ENCODE measurements around the gene KREMEN2. TPM values are rescaled to one million over a fixed set of nuclear protein-coding genes. Genes with fewer than 3 reads are reported as not detected.
A peak's percentile ranks its signal among the peaks of the same experiment; 100 is the strongest.

Gene KREMEN2
- total and polyA plus RNA-seq, 2 of the 13 experiments (the other 11 are each of a cell fraction or from before 2014, with no cell fraction given) = 0.48 to 1.2 TPM

- TF ChIP-seq ZNF746 (CRISPR knock-in tag; IDR thresholded peaks at IDR 0.05) = peak; percentile 39; the same call in 1 of the 2 replicates
- no peak for TF ChIP-seq ZNF674 (CRISPR knock-in tag; IDR thresholded peaks at IDR 0.05; ENCODE audit: low read depth)
- no peak for TF ChIP-seq TCF12 (IDR thresholded peaks at IDR 0.05)
- no peak for TF ChIP-seq TCF12 (CRISPR knock-in tag; IDR thresholded peaks at IDR 0.05)
- TF ChIP-seq ZMYM2 (CRISPR knock-in tag; IDR thresholded peaks at IDR 0.05) = 0 out of 2 replicates have a peak, but pooled peaks have one; percentile 3
- TF ChIP-seq ZNF780A (CRISPR knock-in tag; IDR thresholded peaks at IDR 0.05) = no peak
- no peak for TF ChIP-seq FIP1L1 (IDR thresholded peaks at IDR 0.05; ENCODE audit: borderline replicate concordance, insufficient read depth, low read depth, low read length)
- peak; percentile 41; the same call in 1 of the 2 replicates for TF ChIP-seq NR2F6 (IDR thresholded peaks at IDR 0.05)
- peak; percentile 29; the same call in 1 of the 2 replicates for TF ChIP-seq NR2F6 (CRISPR knock-in tag; IDR thresholded peaks at IDR 0.05)
- TF ChIP-seq RCOR2 (CRISPR knock-in tag; IDR thresholded peaks at IDR 0.05) = no peak
- no peak for TF ChIP-seq NR3C1 (CRISPR knock-in tag; IDR thresholded peaks at IDR 0.05)
- no peak for TF ChIP-seq ZNF740 (CRISPR knock-in tag; IDR thresholded peaks at IDR 0.05)
- TF ChIP-seq ZNF296 (CRISPR knock-in tag; conservative IDR thresholded peaks at IDR 0.05) = no peak
- TF ChIP-seq FLYWCH1 (CRISPR knock-in tag; IDR thresholded peaks at IDR 0.05) = no peak
- TF ChIP-seq ZNF777 (CRISPR knock-in tag; IDR thresholded peaks at IDR 0.05) = 0 out of 2 replicates have a peak, but pooled peaks have one; percentile 23
- peak; percentile 46; the same call in 1 of the 2 replicates for TF ChIP-seq ZFY (CRISPR knock-in tag; IDR thresholded peaks at IDR 0.05)
- TF ChIP-seq ZFP62 (CRISPR knock-in tag; IDR thresholded peaks at IDR 0.05) = no peak
- no peak for TF ChIP-seq LBX2 (CRISPR knock-in tag; IDR thresholded peaks at IDR 0.05; ENCODE audit: borderline replicate concordance)
- no peak for TF ChIP-seq SNAPC2 (CRISPR knock-in tag; IDR thresholded peaks at IDR 0.05)
- TF ChIP-seq HIVEP1 (CRISPR knock-in tag; IDR thresholded peaks at IDR 0.05) = no peak
- TF ChIP-seq SOX6 (IDR thresholded peaks at IDR 0.05) = no peak
- 0 out of 2 replicates have a peak, but pooled peaks have one; percentile 39 for TF ChIP-seq SOX6 (CRISPR knock-in tag; IDR thresholded peaks at IDR 0.05)
- TF ChIP-seq IKZF5 (CRISPR knock-in tag; IDR thresholded peaks at IDR 0.05) = no peak
- no peak for TF ChIP-seq NR1H2 (CRISPR knock-in tag; IDR thresholded peaks at IDR 0.05; ENCODE audit: borderline replicate concordance, low read depth)
- no peak for TF ChIP-seq ZNF430 (CRISPR knock-in tag; IDR thresholded peaks at IDR 0.05)
- TF ChIP-seq TAF1 (CRISPR knock-in tag; IDR thresholded peaks at IDR 0.05) = 0 out of 2 replicates have a peak, but pooled peaks have one; percentile 13
- no peak for TF ChIP-seq AFF4 (CRISPR knock-in tag; IDR thresholded peaks at IDR 0.05)
These were observed 40.8 kb downstream of the KREMEN2 start (continued) for GRCh38 chr16:3004781-3005284.

All from HepG2 (cell line).